Measurements from ENCODE around the gene EFCAB11.
"Not testable (repeated sequence)": the region's sequence is repeated elsewhere in the genome, so short reads cannot be mapped to it uniquely, and the experiment has no call there.

EFCAB11 gene

DNA sequence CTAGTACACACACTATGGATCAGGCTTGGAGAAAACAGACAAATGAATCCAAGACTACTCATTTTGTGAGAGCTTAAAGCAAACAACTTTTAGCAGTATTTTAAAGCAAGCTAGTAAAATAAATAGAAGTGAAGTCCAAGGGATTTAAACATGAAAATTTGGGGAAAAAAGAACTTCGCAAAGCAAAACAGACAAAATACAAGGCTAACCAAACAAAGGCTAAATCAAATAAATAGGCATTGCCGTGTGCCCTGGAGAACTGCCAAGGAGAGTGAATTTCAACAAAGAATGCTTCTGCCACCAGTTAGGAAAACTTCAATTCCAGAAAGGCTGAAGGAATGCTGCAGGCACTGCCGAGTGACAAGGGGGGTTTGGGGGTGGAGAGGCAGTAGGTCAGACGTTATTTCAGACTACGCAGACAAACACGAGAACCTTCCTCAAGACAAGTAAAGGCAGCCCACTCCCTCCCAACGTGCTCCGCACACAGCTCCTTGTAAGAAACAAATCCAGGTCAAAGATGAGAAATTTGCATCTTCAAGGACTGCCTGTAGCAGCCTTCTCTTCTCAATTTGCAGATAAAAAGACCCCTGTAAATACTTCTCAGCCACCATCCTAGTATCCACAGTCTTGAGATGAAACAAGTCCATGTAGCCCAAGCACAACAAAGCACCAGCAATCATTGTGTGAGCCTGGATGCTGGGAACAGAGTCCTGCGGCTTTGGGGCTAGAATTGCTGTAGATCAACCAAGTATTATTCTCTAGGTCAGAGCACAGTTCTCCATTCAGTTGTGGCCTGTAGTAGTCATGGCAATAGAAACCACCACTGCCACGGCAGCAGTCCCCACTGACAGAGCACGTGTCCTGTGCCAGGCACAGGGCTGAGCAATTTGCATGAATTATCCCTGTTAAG is 43.3 kb downstream of the EFCAB11 start:
- DNase-seq (ENCODE audit: low read depth) = no peak

GRCh38 chr14:89910691-89911009 is 43.9 kb downstream of the EFCAB11 start:
- DNase-seq (ENCODE audit: low read depth) = no peak

DNA sequence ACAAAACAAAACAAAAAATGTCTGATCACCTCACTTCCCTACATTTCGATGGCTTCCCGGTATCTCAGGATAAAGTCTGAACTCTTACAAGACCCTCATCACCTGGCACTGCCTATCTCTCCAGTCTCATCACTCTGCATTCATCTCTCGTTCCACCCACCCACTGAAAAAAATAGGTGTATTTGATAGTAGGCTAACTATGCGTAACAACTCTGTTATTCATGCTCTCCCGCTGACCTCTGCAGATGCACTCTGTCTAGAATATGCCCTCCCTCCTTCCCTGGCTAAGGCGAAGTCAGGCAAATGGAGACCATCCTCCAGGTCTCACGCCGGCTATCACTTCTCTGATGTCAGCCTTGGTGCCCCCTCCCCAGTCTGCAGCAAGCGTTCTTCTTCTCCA is 44.9 kb downstream of the EFCAB11 start:
- no peak for DNase-seq (ENCODE audit: low read depth)

DNA sequence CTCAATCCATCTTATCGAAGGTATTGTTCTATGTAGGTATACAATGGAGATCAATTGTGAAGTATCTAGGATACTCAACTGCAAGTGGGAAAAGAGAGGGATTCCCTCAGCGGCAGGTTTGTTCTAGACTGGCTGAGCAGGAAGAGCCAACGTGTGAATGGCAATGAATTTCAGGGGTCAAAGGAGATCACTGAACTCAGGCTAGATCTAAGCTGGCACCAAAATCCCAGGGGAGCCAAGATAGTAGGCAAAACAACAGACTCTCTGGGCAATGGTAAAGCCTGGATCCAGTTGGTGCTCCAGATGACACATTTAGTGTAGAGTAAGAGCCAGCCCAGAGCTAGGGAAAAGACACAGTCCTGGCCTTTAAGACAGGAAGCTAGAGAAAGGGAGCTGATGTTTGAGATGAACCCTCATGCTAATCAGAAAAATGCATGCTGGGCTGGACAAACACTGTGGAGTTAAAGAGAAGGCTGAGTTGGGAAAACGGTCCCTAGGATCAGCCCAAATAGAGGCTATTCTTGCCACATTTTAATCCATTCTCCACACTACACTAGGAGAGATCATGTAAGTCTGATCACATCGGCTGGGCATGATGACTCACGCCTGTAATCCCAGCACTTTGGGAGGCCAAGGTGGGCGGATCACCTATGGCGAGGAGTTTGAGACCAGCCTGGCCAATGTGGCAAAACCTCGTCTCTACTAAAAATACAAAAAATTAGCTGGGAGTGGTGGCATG is 45.6 kb downstream of the EFCAB11 start:
- no peak for DNase-seq (ENCODE audit: low read depth)

DNA sequence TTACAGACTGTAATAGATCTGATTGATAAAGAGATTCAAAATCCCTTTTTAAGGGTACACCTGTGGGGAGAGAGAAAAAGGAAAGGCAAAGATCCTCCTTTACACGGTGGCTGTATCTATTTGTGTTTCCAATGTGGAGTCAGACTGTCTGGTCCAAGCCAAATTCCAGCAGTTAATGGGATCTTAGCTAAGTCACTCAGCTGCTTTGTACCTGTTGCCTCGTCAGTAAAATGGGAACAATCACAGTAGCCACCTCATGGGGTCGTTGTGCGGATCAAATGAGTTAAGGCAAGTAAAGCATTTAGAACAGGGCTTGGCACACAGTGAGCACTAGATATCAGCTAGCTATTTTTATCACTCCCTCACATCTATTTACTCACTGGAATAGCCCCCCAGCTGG is 46.9 kb downstream of the EFCAB11 start:
- DNase-seq (ENCODE audit: low read depth) = no peak

DNA sequence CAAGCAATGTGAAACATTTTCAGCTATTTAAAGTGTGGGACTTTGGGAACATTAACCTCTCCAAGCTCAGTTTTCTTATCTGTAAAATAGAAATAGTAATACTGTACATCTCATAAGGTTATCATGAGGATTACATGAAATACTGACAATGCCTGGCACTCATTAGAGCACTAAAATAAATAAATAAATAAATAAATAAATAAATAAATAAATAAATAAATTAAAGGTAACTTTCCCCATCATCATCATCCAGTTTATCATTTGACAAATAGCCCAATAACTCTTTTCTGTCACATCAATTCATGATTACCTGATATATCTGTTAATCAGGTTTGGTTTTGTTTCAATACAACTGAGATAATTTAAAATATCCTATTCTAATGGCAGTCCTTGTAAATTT is 48.5 kb downstream of the EFCAB11 start:
- DNase-seq (ENCODE audit: low read depth) = no peak

DNA sequence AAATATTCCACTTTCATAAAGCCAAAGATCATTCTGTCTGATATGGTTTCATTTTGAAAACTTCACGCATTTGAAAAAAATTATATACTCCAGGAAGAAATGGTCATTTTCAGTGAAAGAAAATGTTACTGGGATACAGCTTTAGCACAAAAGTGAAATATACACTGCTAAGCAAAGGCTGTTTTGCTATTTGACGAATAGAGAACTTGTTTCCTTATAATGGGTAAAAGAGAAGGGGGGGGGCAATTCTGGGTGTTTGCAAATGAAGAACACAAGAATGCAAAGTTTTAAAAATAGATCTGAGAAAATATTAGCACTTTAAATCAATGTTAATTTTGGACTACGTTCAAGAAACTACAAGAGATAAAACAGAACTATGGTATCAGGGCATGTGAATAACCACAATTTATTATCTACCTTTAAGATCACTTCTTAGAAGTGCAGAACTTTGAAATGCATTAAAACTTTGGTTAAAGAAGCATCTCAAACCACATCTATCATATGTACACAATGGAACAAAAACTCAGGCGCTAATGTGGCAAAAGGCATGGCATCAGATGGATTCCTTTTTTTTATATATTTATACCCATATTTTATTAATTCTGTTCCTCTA is 51.1 kb downstream of the EFCAB11 start:
- DNase-seq (ENCODE audit: low read depth) = no peak

DNA sequence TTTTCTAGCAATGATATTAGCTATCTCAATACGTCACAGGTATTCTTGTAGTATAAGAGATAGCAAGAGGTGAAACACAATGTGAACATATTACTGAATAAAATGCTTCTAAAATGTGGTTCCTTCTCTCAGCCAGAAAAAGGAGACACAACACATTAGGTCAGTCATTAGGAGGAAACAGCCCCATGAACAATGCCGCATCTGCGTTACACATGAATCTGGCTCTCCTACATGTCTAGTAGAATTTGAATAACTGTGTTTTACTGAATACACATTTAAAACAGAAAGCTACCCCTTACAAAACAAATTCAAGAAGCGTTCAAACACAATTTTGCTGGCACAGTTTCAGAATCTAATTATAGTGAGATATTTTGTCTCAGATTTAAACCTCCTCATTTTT is 51.6 kb downstream of the EFCAB11 start:
- DNase-seq (ENCODE audit: low read depth) = no peak

- no peak for DNase-seq (ENCODE audit: low read depth)
Observed at GRCh38 chr14:89900802-89901201, 53.7 kb downstream of the EFCAB11 start.

GRCh38 chr14:89899917-89900663 is 54.4 kb downstream of the EFCAB11 start:
- DNase-seq (ENCODE audit: low read depth) = no peak

DNA sequence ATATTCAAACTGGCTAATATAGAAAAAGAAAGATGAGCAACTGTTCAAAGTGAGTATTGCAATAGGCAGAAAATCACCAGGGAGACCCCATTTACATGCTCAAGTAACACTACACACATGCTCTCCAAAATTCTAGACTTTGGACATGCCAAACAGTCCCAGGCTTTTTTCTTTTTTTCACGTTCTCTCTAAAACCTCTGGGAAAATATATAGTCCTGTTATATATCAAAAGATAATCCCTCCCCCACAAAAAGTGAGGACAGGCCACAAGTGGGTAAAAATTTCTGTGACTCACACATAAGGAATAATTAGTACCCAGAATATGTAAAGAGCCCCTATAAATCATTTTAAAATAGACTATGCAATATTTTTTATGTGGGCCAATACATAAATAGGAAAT is 55.2 kb downstream of the EFCAB11 start:
- DNase-seq (ENCODE audit: low read depth) = no peak

GRCh38 chr14:89893388-89893787 is 61.1 kb downstream of the EFCAB11 start:
- not testable (repeated sequence) for DNase-seq (ENCODE audit: low read depth)

- no peak for DNase-seq (ENCODE audit: low read depth)
Observed at GRCh38 chr14:89892953-89893352, 61.6 kb downstream of the EFCAB11 start.

DNA sequence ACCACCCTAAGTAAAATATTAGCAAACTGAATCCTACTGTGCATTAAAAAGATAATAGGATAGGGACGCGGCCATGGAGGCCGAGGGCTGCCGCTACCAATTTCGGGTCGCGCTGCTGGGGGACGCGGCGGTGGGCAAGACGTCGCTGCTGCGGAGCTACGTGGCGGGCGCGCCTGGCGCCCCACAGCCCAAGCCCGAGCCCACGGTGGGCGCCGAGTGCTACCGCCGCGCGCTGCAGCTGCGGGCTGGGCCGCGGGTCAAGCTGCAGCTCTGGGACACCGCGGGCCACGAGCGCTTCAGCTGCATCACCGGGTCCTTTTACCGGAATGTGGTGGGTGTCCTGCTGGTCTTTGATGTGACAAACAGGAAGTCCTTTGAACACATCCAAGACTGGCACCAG is 62.8 kb downstream of the EFCAB11 start:
- DNase-seq (ENCODE audit: low read depth) = not testable (repeated sequence)

DNA sequence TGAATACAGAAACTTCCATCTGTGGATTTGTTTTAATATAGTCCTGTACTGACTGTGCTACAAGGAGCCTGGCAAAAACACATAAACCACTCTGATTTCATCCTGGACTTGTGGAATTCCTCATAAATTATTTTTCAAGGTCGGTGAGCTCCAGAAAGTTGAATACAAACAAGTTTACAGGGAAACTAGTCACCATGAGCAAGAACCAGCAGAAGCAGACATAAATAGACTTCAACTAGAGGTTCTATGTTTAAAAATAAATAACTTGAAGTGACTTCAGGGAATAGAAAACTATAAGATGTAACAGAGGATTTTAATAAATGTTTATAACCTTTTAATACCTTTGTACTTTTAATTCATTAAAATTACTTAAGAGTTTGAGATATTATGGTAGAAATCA is 63.5 kb downstream of the EFCAB11 start:
- no peak for DNase-seq (ENCODE audit: low read depth)

GRCh38 chr14:89890589-89890988 is 63.9 kb downstream of the EFCAB11 start:
- no peak for DNase-seq (ENCODE audit: low read depth)

DNA sequence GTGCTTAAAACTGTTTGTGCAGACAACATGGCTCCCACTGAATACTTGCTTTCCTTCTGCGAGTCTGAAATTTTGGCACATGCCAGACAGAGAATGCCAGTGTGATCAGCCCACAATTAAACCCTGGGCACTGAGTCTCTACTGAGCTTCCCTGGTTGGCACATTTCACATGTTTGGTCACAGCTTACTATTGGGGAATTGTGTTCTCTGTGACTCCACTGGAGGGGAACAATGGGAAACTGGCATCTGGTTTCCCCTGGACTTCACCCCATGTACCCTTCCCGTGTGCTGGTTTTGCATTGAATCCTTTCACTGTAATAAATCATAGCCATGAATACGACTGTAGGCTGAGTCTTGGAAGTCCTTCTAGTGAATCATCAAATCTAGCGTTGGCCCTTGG is 64.9 kb downstream of the EFCAB11 start:
- DNase-seq (ENCODE audit: low read depth) = no peak

DNA sequence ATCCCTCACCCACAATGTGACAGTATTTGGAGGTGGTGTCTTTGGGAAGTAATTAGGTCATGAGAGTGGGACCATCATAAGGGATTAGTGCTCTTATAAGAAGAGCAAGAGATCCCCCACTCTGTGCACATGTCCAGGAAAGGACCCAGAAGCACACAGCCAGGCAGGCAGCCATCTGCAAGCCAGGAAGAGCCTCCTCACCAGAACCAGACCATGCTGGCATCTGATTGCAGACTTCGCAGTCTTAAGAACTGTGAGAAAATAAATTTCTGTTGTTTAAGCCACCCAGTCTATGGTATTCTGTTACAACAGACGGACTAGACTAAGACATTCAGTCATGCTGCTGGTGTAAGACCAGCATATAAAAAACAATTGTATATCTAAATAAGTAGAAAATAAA is 69.8 kb downstream of the EFCAB11 start:
- no peak for DNase-seq (ENCODE audit: low read depth)

DNA sequence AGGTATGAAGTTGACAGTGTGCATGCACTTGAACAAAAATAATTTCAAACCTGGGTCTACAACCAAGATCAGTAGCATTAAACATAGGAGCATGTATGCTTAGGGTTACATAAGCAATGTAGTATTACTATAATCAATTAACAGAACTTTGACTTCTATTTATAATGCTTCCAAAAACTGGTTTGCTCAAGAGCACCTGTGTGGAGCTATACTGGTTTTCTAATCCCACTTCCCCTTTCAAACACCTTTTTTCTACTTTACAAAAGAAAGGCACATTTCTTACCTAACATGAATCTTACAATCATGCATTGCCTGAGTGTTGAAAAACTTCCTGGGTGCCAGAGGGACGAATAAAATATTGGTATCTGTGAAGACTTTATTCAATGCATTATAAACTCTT is 72.7 kb downstream of the EFCAB11 start:
- DNase-seq (ENCODE audit: low read depth) = no peak

DNA sequence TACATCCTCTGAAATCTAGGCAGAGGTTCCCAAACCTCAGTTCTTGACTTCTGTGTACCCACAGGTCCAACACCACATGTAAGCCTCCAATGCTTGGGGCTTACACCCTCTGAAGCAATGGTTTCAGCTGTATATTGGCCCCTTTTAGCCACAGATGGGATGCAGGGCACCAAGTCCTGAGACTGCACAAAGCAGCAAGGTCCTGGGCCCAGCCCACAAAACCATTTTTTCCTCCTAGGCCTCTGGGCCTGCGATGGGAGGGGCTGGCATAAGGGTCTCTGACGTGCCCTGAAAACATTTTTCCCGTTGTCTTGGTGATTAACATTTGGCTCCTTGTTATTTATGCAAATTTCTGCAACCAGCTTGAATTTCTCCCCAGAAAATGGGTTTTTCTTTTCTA is 80.4 kb downstream of the EFCAB11 start:
- not testable (repeated sequence) for DNase-seq (ENCODE audit: low read depth)

GRCh38 chr14:89870316-89870715 is 84.2 kb downstream of the EFCAB11 start:
- no peak for DNase-seq (ENCODE audit: low read depth)

DNA sequence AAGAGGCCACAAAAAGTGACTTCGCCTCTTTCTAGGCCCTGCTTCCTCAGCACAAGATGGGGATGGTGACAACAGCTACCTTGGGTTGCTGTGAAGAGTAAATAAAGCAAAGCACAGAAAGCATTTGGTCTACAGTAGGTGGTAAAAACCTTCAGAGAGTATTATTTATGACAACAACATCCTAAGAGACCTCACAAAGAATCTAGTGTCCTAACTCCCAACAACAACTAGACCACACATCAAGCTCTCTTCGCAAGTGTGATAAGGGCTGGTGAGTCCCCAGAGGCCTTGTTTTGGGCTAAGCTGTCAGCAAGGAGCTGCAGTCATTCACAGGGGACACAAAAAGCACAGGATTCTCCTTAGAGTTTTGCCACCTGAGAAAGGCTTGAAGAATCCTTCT is 84.9 kb downstream of the EFCAB11 start:
- no peak for DNase-seq (ENCODE audit: low read depth)
